WTC11 (cell line): ENCODE measurements around the gene MYL12B. TPM values are rescaled to one million over a fixed set of nuclear protein-coding genes. Genes with fewer than 3 reads are reported as not detected.

Experiments
- ATAC-seq: fragments of 200-7000 bp; cut with Tn5 transposase; 2 replicates; pipeline ENCODE4 v1.10.0; 2021; ENCODE audit warnings: mild to moderate bottlenecking, moderate library complexity
- CTCF ChIA-PET: fragments of 300-600 bp; sonication (Branson Sonifier 250); formaldehyde crosslinking; loops from one replicate; lab custom pipeline; 2021; ENCODE audit warnings: antibody characterized with exemption; lab: Charles Lee
- POLR2A ChIA-PET: fragments of 350-600 bp; sonication (Branson Sonifier 250); formaldehyde crosslinking; loops from one replicate; lab custom pipeline; 2021; ENCODE audit warnings: antibody characterized with exemption; lab: Charles Lee
- DNase-seq: peaks from one replicate; pipeline ENCODE4 v3.0.0; 2021; ENCODE audit warnings: low spot score
- H3K27ac Mint-ChIP-seq: 2 replicates; pipeline ENCODE4 v1.8.0; 2021; ENCODE audit warnings: mixed read lengths
- H3K27me3 Mint-ChIP-seq: 2 replicates; pipeline ENCODE4 v1.8.0; 2021; ENCODE audit warnings: low read depth, mild to moderate bottlenecking, moderate library complexity, mixed read lengths
- H3K36me3 Mint-ChIP-seq: 2 replicates; pipeline ENCODE4 v1.8.0; 2021; ENCODE audit warnings: mixed read lengths
- H3K4me1 Mint-ChIP-seq: 2 replicates; pipeline ENCODE4 v1.8.0; 2022; ENCODE audit warnings: mixed read lengths
- H3K4me3 Mint-ChIP-seq: 2 replicates; pipeline ENCODE4 v1.8.0; 2021; ENCODE audit warnings: mild to moderate bottlenecking, moderate library complexity, mixed read lengths
- H3K9me3 Mint-ChIP-seq: 2 replicates; pipeline ENCODE4 v1.8.0; 2021; ENCODE audit warnings: mixed read lengths
- ARID4B ChIP-seq: sonication (generic); formaldehyde crosslinking; IDR thresholded peaks from 2 replicates; pipeline ENCODE4 v1.8.0; 2023; ENCODE audit warnings: missing genetic modification reagents, mild to moderate bottlenecking, borderline replicate concordance
- ATF6 ChIP-seq: sonication (generic); formaldehyde crosslinking; IDR thresholded peaks from 2 replicates; pipeline ENCODE4 v1.8.1; 2023; ENCODE audit warnings: mild to moderate bottlenecking, missing genetic modification reagents
- CREM ChIP-seq: sonication (generic); formaldehyde crosslinking; IDR thresholded peaks from 2 replicates; pipeline ENCODE4 v1.8.1; 2022; ENCODE audit warnings: mild to moderate bottlenecking, missing genetic modification reagents, moderate library complexity
- ELF4 ChIP-seq: sonication (generic); formaldehyde crosslinking; IDR thresholded peaks from 2 replicates; pipeline ENCODE4 v1.8.1; 2022; ENCODE audit warnings: low read depth, mild to moderate bottlenecking, moderate library complexity, missing genetic modification reagents
- ESRRA ChIP-seq: sonication (generic); formaldehyde crosslinking; IDR thresholded peaks from 2 replicates; pipeline ENCODE4 v1.8.1; 2022; ENCODE audit warnings: mild to moderate bottlenecking, missing genetic modification reagents, borderline replicate concordance
- MYBL2 ChIP-seq: sonication (generic); formaldehyde crosslinking; IDR thresholded peaks from 2 replicates; pipeline ENCODE4 v1.8.1; 2023; ENCODE audit warnings: mild to moderate bottlenecking, moderate library complexity, missing genetic modification reagents
- NFATC4 ChIP-seq: fragments of 250-450 bp; sonication (Bioruptor Pico); IDR thresholded peaks from 2 replicates; pipeline ENCODE4 v1.9.0; 2021; ENCODE audit warnings: mild to moderate bottlenecking
- NFE2L1 ChIP-seq: sonication (generic); formaldehyde crosslinking; IDR thresholded peaks from 2 replicates; pipeline ENCODE4 v1.8.1; 2023; ENCODE audit warnings: missing genetic modification reagents
- SMAD4 ChIP-seq: sonication (generic); formaldehyde crosslinking; IDR thresholded peaks from 2 replicates; pipeline ENCODE4 v1.8.0; 2022; ENCODE audit warnings: mild to moderate bottlenecking, missing genetic modification reagents
- TEAD1 ChIP-seq: sonication (generic); formaldehyde crosslinking; IDR thresholded peaks from 2 replicates; pipeline ENCODE4 v1.8.0; 2022; ENCODE audit warnings: mild to moderate bottlenecking, missing genetic modification reagents
- ZBTB43 ChIP-seq: sonication (generic); formaldehyde crosslinking; IDR thresholded peaks from 2 replicates; pipeline ENCODE4 v1.8.1; 2023; ENCODE audit warnings: mild to moderate bottlenecking, missing genetic modification reagents
- ZNF423 ChIP-seq: fragments of 250-450 bp; sonication (Bioruptor Pico); IDR thresholded peaks from 2 replicates; pipeline ENCODE4 v2.1.2; 2022; ENCODE audit warnings: mild to moderate bottlenecking, moderate library complexity
- ZNF425 ChIP-seq: fragments of 250-450 bp; sonication (Bioruptor Pico); conservative IDR thresholded peaks from 2 replicates; pipeline ENCODE4 v1.9.0; 2021; ENCODE audit warnings: mild to moderate bottlenecking
- ZNF671 ChIP-seq: fragments of 250-450 bp; sonication (Bioruptor Pico); IDR thresholded peaks from 2 replicates; pipeline ENCODE4 v1.8.0; 2021; ENCODE audit warnings: mild to moderate bottlenecking
- ZSCAN18 ChIP-seq: fragments of 250-450 bp; sonication (Bioruptor Pico); IDR thresholded peaks from 2 replicates; pipeline ENCODE4 v2.1.2; 2022; ENCODE audit warnings: mild to moderate bottlenecking, moderate library complexity
- total RNA-seq: library from RNA; stranded (reverse); gene quantifications from 3 replicates; pipeline ENCODE4 v1.2.3, GENCODE V29; 2021

MYL12B gene
- total RNA-seq, 1 experiment from 2014 or later: 173 TPM

- Mint-ChIP-seq H3K4me1 (peaks cover 41% of the 10 kb centered on the region), H3K4me3 (no peak overlapping the region), H3K27me3 (no peaks in the 10 kb centered on the region), H3K9me3 (peaks cover 18% of the 10 kb centered on the region), H3K36me3 (peaks cover 6% of the 10 kb centered on the region), H3K27ac (no peak overlapping the region; the same call in 1 of the 2 replicates)
- ChIA-PET CTCF (interaction anchor here (1.0 to 4.6 kb wide), 7 partner anchors 14 to 488 kb away, joined by 4 to 47 read pairs (median 8); no protein-coding TSS in a partner anchor), POLR2A (no interaction called here)
- DNase-seq (no peak), ATAC-seq (no peak)
- TF ChIP-seq TEAD1 (CRISPR knock-in tag): no peak
- TF ChIP-seq ZNF425 (CRISPR knock-in tag): no peak
- TF ChIP-seq ZBTB43: no peak
- no peak for TF ChIP-seq ZNF671 (CRISPR knock-in tag)
- TF ChIP-seq CREM: no peak
- no peak for TF ChIP-seq ZNF423
- no peak for TF ChIP-seq ARID4B (CRISPR knock-in tag)
- TF ChIP-seq ESRRA (CRISPR knock-in tag): no peak
- no peak for TF ChIP-seq ELF4
- no peak for TF ChIP-seq SMAD4 (CRISPR knock-in tag)
- TF ChIP-seq ATF6 (CRISPR knock-in tag): no peak
- TF ChIP-seq NFE2L1 (CRISPR knock-in tag): no peak
- TF ChIP-seq MYBL2 (CRISPR knock-in tag): no peak
- TF ChIP-seq ZSCAN18 (CRISPR knock-in tag): no peak
- TF ChIP-seq NFATC4 (CRISPR knock-in tag): no peak
These were observed 21.4 kb downstream of the MYL12B start for GRCh38 chr18:3283253-3283863.
